ENCODE measurements around the gene EIF3J.

Gene EIF3J

GRCh38 chr15:44596511-44597010 lies 59.6 kb downstream of the EIF3J start:
- in situ Hi-C loops (cut with MboI; ENCODE audit: low pct_unique_long_range_greater_than_20kb, low sequenced_read_pairs, unreplicated experiment): loop anchor here (25.0 kb wide), 1 partner anchor 341 kb away; no protein-coding TSS in a partner anchor
- TF ChIP-seq CTCF (IDR thresholded peaks at IDR 0.05; ENCODE audit: extremely low read depth, insufficient read depth, missing control alignments): no peak
- DNase-seq (ENCODE audit: low spot score): peak; percentile 23

GRCh38 chr15:44598066-44598465 lies 61.1 kb downstream of the EIF3J start:
- in situ Hi-C loops (cut with MboI; ENCODE audit: low pct_unique_long_range_greater_than_20kb, low sequenced_read_pairs, unreplicated experiment): loop anchor here (25.0 kb wide), 1 partner anchor 339 kb away; no protein-coding TSS in a partner anchor
- no peak for TF ChIP-seq CTCF (IDR thresholded peaks at IDR 0.05; ENCODE audit: extremely low read depth, insufficient read depth, missing control alignments)
- DNase-seq (ENCODE audit: low spot score): no peak

- in situ Hi-C loops (cut with MboI; ENCODE audit: low pct_unique_long_range_greater_than_20kb, low sequenced_read_pairs, unreplicated experiment): loop anchor here (25.0 kb wide), 1 partner anchor 338 kb away; no protein-coding TSS in a partner anchor
- no peak for DNase-seq (ENCODE audit: low spot score)
- TF ChIP-seq CTCF (IDR thresholded peaks at IDR 0.05; ENCODE audit: extremely low read depth, insufficient read depth, missing control alignments): no peak
Observed at GRCh38 chr15:44598892-44599291, 61.9 kb downstream of the EIF3J start.

- no peak for DNase-seq (ENCODE audit: low spot score)
- TF ChIP-seq CTCF (IDR thresholded peaks at IDR 0.05; ENCODE audit: extremely low read depth, insufficient read depth, missing control alignments): no peak
Observed at GRCh38 chr15:44603126-44603525, 66.2 kb downstream of the EIF3J start.

GRCh38 chr15:44606740-44607139 lies 69.8 kb downstream of the EIF3J start:
- no peak for DNase-seq (ENCODE audit: low spot score)
- TF ChIP-seq CTCF (IDR thresholded peaks at IDR 0.05; ENCODE audit: extremely low read depth, insufficient read depth, missing control alignments): no peak
- in situ Hi-C loops (cut with MboI; ENCODE audit: low pct_unique_long_range_greater_than_20kb, low sequenced_read_pairs, unreplicated experiment): no loop called here

More at GRCh38 chr15:44603126-44603525, 66.2 kb downstream of the EIF3J start:
- in situ Hi-C loops (cut with MboI; ENCODE audit: low pct_unique_long_range_greater_than_20kb, low sequenced_read_pairs, unreplicated experiment): no loop called here
